A549 (cell line): ENCODE measurements around the gene ZNF134. TPM values are rescaled to one million over a fixed set of nuclear protein-coding genes. Genes with fewer than 3 reads are reported as not detected.

ENCODE experiments used
- ATAC-seq, 2 experiments: fragments of 200-7000 bp in 1 of 2; fragments of >200 bp in 1 of 2; cut with Nextera tagmentation in 1 of 2; cut with Tn5 transposase in 1 of 2; 3 replicates each; pipeline versions ENCODE4 v1.8.0 to v1.9.1; 2018 to 2020; ENCODE audit warnings: mild to moderate bottlenecking in 1 of 2, moderate library complexity in 1 of 2
- CTCF ChIA-PET: fragments of 300-600 bp; sonication (Branson Sonifier 250); formaldehyde crosslinking; extraction: SDS; loops from one replicate; lab custom pipeline; 2021; ENCODE audit warnings: antibody characterized with exemption, inconsistent platforms; lab: Yijun Ruan, JAX
- POLR2A ChIA-PET: fragments of 350-600 bp; formaldehyde crosslinking; extraction: SDS; loops from one replicate; lab custom pipeline; 2021; ENCODE audit warnings: antibody characterized with exemption, inconsistent platforms; lab: Yijun Ruan, JAX
- DNase-seq, 2 experiments: peaks; one replicate each; pipeline versions ENCODE4 v3.0.0 to v3.0.0-alpha.2; 2011 to 2016; ENCODE audit warnings: low read depth in 1 of 2, low spot score in 1 of 2
- FAIRE-seq: peaks from 2 replicates; lab custom pipeline; 2011; peaks lifted over from hg19 to GRCh38; lab: Jason Lieb, UNC
- H3K27ac ChIP-seq, 2 experiments: fragments of >200 bp; sonication (Bioruptor Twin); formaldehyde crosslinking; 3 replicates each; pipeline ENCODE4 v1.5.1; 2016 to 2017
- H3K4me1 ChIP-seq: fragments of >200 bp; sonication (Bioruptor Twin); formaldehyde crosslinking; 3 replicates; pipeline ENCODE4 v1.6.1; 2016
- H3K4me2 ChIP-seq: fragments of >200 bp; sonication (Bioruptor Twin); formaldehyde crosslinking; 3 replicates; pipeline ENCODE4 v1.6.1; 2016
- H3K4me3 ChIP-seq: fragments of >200 bp; sonication (Bioruptor Twin); formaldehyde crosslinking; 3 replicates; pipeline ENCODE4 v1.5.1; 2016
- H3K9me3 ChIP-seq: fragments of >200 bp; sonication (Bioruptor Twin); formaldehyde crosslinking; 3 replicates; pipeline ENCODE4 v1.6.1; 2016
- BHLHE40 ChIP-seq: IDR thresholded peaks from 2 replicates; pipeline ENCODE4 v1.6.1; 2012; ENCODE audit warnings: low read depth, low read length, inconsistent platforms
- CBX8 ChIP-seq: fragments of 200-600 bp; sonication (generic); IDR thresholded peaks from 2 replicates; pipeline ENCODE4 v1.6.1; 2016
- CHD2 ChIP-seq: fragments of 150-350 bp; IDR thresholded peaks from 2 replicates; pipeline ENCODE4 v1.6.1; 2014; ENCODE audit warnings: low read length; ENCODE audit not compliant: partially characterized antibody
- CTCF ChIP-seq: fragments of >200 bp; sonication (Bioruptor Twin); formaldehyde crosslinking; IDR thresholded peaks from 3 replicates; pipeline ENCODE4 v1.5.1; 2016
- EP300 ChIP-seq, 2 experiments: fragments of >200 bp; sonication (Bioruptor Twin); formaldehyde crosslinking; IDR thresholded peaks; 2 replicates in 1 of 2; 3 replicates in 1 of 2; pipeline ENCODE4 v1.6.1; 2016 to 2017
- GATA3 ChIP-seq: IDR thresholded peaks from 2 replicates; pipeline ENCODE4 v1.6.1; 2012; ENCODE audit warnings: borderline replicate concordance
- HDAC2 ChIP-seq: fragments of 200-600 bp; sonication (generic); IDR thresholded peaks from 2 replicates; pipeline ENCODE4 v1.6.1; 2016
- HES2 ChIP-seq: fragments of >200 bp; sonication (Bioruptor Twin); formaldehyde crosslinking; IDR thresholded peaks from 2 replicates; pipeline ENCODE4 v1.6.1; 2016
- HOXA7 ChIP-seq: fragments of 250-450 bp; sonication (Bioruptor Pico); IDR thresholded peaks from 2 replicates; pipeline ENCODE4 v1.5.0; 2020; ENCODE audit warnings: mild to moderate bottlenecking, moderate library complexity
- MAZ ChIP-seq: fragments of 150-350 bp; IDR thresholded peaks from 2 replicates; pipeline ENCODE4 v1.6.1; 2014; ENCODE audit warnings: antibody characterized with exemption, low read depth, low read length, borderline replicate concordance
- MYC ChIP-seq: IDR thresholded peaks from 2 replicates; pipeline ENCODE4 v1.6.1; 2012; ENCODE audit warnings: mild to moderate bottlenecking, inconsistent platforms, low read length, improper control_type of control experiment, borderline replicate concordance
- NPAS2 ChIP-seq: fragments of 250-450 bp; sonication (Bioruptor Pico); IDR thresholded peaks from 2 replicates; pipeline ENCODE4 v1.8.0; 2022; ENCODE audit warnings: mild to moderate bottlenecking, moderate library complexity, borderline replicate concordance
- NR3C1 ChIP-seq: fragments of >200 bp; sonication (Bioruptor Twin); formaldehyde crosslinking; IDR thresholded peaks from 3 replicates; pipeline ENCODE4 v1.6.1; 2017
- POLR2A ChIP-seq: IDR thresholded peaks from 2 replicates; pipeline ENCODE4 v1.6.1; 2012; ENCODE audit warnings: mild to moderate bottlenecking, low read length
- RARB ChIP-seq: fragments of 250-450 bp; sonication (Bioruptor Pico); IDR thresholded peaks from 2 replicates; pipeline ENCODE4 v1.8.0; 2021; ENCODE audit warnings: mild to moderate bottlenecking, moderate library complexity
- RCOR1 ChIP-seq: fragments of 150-350 bp; IDR thresholded peaks from 2 replicates; pipeline ENCODE4 v1.6.1; 2014; ENCODE audit warnings: antibody characterized with exemption, low read length, low read depth
- SMC3 ChIP-seq: fragments of >200 bp; sonication (Bioruptor Twin); formaldehyde crosslinking; IDR thresholded peaks from 3 replicates; pipeline ENCODE4 v1.6.1; 2018; ENCODE audit warnings: inconsistent platforms
- SREBF2 ChIP-seq: fragments of 450-650 bp; IDR thresholded peaks from 2 replicates; pipeline ENCODE4 v1.6.1; 2014; ENCODE audit warnings: mild to moderate bottlenecking, moderate library complexity
- ZFP36 ChIP-seq: fragments of 450-650 bp; IDR thresholded peaks from 2 replicates; pipeline ENCODE4 v1.6.1; 2014; ENCODE audit warnings: borderline replicate concordance; ENCODE audit not compliant: partially characterized antibody
- WGBS: methylation state at CpG from one replicate; pipeline ENCODE4 v1.1.6; 2017; ENCODE audit errors: missing lambda C conversion rate; 5-methylcytosine and 5-hydroxymethylcytosine counted together
- polyA plus RNA-seq, 4 experiments: library from polyadenylated mRNA; depleted of rRNA in 3 of 4; stranded (reverse); fragments of >200 nt; fragmentation: RNase III in 1 of 4; extraction: RNeasy Plus Mini Kit Qiagen cat#74134 plus additional on column Dnase treatment in 1 of 4; gene quantifications; 2 replicates in 3 of 4; 3 replicates in 1 of 4; pipeline ENCODE4 v1.2.3, GENCODE V29; 2011 to 2017
- TF ChIP-seq, protein P1 (sequence below): IDR thresholded peaks from 2 replicates; pipeline ENCODE4 v1.6.1; 2012

The ZNF134 gene
- polyA plus RNA-seq, 2 of the 4 experiments (the other 2 are of a cell fraction): 9.1 to 9.2 TPM

GRCh38 chr19:57653689-57654088 is 39.6 kb downstream of the ZNF134 start:
- peaks cover 82% of the 10 kb centered on the region for H3K9me3 ChIP-seq
- no peak overlapping the region for H3K4me3 ChIP-seq
- WGBS: 24% methylated on average over 2 of the region's 2 CpGs
- no peak for TF ChIP-seq BHLHE40
- ChIA-PET CTCF (no interaction called here), POLR2A (no interaction called here)
- no peak overlapping the region for H3K27ac ChIP-seq
- no peaks in the 10 kb centered on the region for H3K4me1 ChIP-seq
- ATAC-seq (no peak), DNase-seq (no peak), FAIRE-seq (no peak)
- no peak overlapping the region for H3K4me2 ChIP-seq

DNA sequence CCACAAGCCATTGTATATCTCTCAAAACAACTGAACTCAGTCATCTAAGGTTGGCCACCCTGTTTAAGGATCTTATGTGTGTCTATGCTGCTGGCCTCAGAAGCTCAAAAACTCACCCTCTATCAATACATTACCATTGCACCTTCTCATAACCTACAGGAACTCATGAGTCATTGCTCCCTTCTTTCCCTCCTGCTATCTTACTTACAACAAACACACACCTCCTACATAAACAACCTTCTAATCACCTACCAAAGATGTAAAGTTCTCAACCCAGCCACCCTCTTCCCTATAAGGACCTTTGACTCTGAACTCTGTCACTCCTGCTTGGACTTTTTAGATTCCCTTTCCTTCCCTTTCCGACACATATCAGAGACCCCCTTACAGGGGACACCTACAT is 41.4 kb downstream of the ZNF134 start:
- 27% methylated on average over 1 of the region's 1 CpG for WGBS
- H3K4me1 ChIP-seq: no peaks in the 10 kb centered on the region
- H3K4me3 ChIP-seq: no peak overlapping the region
- FAIRE-seq (no peak), ATAC-seq (no peak), DNase-seq (no peak)
- no peak overlapping the region for H3K27ac ChIP-seq
- CTCF ChIA-PET: interaction anchor here (0.6 to 1.2 kb wide), 4 partner anchors 8 to 359 kb away, joined by 3 to 4 read pairs (median 4); no protein-coding TSS in a partner anchor
- no peak overlapping the region for H3K4me2 ChIP-seq
- peaks cover 82% of the 10 kb centered on the region for H3K9me3 ChIP-seq
- POLR2A ChIA-PET: interaction anchor here (0.6 kb wide), 1 partner anchor 75 kb away, joined by 9 read pairs; no protein-coding TSS in a partner anchor
- TF ChIP-seq MYC (no peak), GATA3 (no peak), CBX8 (no peak), CTCF (no peak), MAZ (no peak), HES2 (no peak), ZFP36 (no peak), CHD2 (no peak)
- TF ChIP-seq, protein P1, sequence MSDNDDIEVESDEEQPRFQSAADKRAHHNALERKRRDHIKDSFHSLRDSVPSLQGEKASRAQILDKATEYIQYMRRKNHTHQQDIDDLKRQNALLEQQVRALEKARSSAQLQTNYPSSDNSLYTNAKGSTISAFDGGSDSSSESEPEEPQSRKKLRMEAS: no peak

GRCh38 chr19:57656346-57656745 is 42.3 kb downstream of the ZNF134 start:
- DNase-seq (no peak), FAIRE-seq (no peak), ATAC-seq (no peak)
- Histone ChIP-seq H3K4me3 (no peak overlapping the region), H3K27ac (no peak overlapping the region), H3K9me3 (peaks cover 80% of the 10 kb centered on the region), H3K4me2 (no peak overlapping the region), H3K4me1 (no peaks in the 10 kb centered on the region)
- WGBS: 7% methylated on average over 1 of the region's 1 CpG
- ChIA-PET CTCF (interaction anchor here (1.2 kb wide), 3 partner anchors 9 to 12 kb away, joined by 3 to 4 read pairs (median 4); no protein-coding TSS in a partner anchor), POLR2A (no interaction called here)
- TF ChIP-seq RARB (no peak), SREBF2 (no peak), POLR2A (no peak), HOXA7 (CRISPR knock-in tag) (no peak), ZFP36 (no peak), NPAS2 (CRISPR knock-in tag) (no peak), EP300 (IDR thresholded peaks at IDR 0.05) (no peak), CBX8 (no peak), RCOR1 (no peak), SMC3 (no peak), NR3C1 (no peak), HDAC2 (no peak)
